DMS53 treated with DMSO at 0.1 percent for 48 hours (cell line): ENCODE measurements around the gene ZNF418.
"Not testable (repeated sequence)": the region's sequence is repeated elsewhere in the genome, so short reads cannot be mapped to it uniquely, and the experiment has no call there.

Source experiments
- DNase-seq: peaks from one replicate; lab custom pipeline; 2025; ENCODE audit not compliant: unreplicated experiment; lab: John Stamatoyannopoulos, UW

The ZNF418 gene

DNA sequence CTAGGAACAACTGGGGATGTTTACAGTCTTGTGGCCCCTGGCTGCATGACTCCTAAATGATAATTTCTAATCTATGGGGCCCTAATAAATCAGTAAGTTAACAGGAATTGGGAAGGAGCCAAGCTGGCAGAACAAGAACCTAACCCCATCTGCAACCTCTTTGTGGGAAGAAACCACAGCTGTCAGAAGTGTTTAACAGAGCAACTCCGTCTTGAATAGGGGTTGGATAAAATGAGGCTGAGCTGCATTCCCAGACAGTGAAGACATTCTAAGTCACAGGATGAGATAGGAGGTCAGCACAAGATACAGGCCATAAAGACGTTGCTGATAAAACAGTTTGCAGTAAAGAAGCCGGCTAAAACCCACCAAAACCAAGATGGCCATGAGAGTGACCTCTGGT, 44.5 kb downstream of the ZNF418 start:
- not testable (repeated sequence) for DNase-seq

- DNase-seq = no peak
Measured at GRCh38 chr19:57888560-57889231, 46.5 kb downstream of the ZNF418 start, which contains the start of gene ZNF814. Gene ZNF814 (minus strand): TSS chr19:57889037. CDS start chr19:57888802, 235 bp downstream.

DNA sequence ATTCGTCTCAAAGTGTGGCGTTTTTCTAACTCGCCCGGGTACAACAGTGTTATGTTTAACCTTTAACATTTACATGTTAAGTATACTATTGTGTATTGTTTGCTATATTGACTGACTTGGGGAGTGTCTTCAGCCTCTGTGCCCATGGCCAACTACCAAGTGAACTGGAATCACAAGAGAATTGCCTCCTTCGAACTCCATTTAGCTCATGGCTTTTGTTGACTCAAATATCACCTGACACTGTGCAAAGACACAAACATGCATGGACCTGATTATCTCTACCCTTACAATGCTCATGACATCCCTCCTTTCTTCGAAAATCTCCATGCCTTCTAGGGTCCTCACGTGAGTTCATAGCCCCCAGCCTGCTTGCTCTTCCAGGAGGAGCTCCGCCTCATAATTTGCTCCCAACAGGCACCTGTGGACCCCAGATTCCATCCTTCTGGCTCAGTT, 47.1 kb downstream of the ZNF418 start:
- no peak for DNase-seq

DNA sequence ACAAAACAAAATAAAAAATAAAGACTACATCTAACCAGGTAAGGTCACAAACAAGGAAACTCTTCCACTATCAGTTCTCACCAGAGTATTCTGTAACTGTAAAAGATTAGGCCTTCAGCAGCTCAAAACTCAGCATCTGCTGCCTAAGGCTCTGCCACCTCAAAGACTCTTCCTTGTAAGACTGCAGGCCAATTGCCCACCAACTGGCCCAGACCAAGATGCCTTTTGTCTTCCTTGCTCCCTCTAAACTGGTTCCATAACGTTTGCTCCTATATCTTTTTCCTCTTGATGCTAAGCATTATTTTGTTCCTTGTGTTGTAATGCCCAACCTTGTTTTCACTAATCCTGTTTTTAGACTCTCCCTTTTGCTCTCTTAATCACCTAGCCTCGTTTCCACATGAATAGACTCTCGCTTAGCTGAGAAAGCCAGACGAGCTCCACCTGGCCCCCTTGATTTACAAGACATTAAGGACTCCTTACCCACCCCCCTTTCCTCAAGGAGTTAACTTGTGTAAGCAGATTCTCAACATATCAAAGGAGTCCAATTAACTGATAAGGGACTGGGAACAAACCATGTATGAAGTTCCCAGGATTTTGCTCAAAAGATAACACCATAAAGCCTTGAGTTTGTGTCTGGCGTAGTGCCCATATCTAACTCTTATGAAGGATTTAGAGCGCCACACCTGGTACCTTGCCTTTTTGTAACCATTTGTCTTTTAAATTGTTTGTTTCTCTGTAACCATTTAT, 47.8 kb downstream of the ZNF418 start:
- DNase-seq = no peak

DNA sequence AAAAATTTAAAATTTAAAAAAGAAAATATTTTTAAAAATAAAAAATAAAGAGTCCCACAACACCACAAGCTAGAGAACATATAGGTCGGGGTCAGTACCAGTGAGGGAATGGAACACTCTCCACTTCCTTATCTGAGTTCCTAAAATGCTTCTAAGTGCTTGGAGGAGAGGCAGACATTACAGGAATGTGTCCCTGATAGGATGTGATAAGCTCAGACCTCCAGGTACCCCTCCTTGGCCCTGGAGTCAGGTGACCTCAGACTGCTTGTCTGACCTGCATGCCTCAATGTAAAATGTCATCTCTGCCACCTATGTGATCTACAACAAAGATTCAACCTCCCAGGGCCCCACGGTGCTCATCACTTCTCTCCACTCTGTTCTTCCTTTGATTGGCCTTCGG, 49.2 kb downstream of the ZNF418 start:
- no peak for DNase-seq

GRCh38 chr19:57873883-57874799, 61.1 kb downstream of the ZNF418 start:
- not testable (repeated sequence) for DNase-seq

- no peak for DNase-seq
Measured at GRCh38 chr19:57872450-57872849, 62.8 kb downstream of the ZNF418 start.
